ENCODE data around the gene RER1.

- TF ChIP-seq, protein P1, sequence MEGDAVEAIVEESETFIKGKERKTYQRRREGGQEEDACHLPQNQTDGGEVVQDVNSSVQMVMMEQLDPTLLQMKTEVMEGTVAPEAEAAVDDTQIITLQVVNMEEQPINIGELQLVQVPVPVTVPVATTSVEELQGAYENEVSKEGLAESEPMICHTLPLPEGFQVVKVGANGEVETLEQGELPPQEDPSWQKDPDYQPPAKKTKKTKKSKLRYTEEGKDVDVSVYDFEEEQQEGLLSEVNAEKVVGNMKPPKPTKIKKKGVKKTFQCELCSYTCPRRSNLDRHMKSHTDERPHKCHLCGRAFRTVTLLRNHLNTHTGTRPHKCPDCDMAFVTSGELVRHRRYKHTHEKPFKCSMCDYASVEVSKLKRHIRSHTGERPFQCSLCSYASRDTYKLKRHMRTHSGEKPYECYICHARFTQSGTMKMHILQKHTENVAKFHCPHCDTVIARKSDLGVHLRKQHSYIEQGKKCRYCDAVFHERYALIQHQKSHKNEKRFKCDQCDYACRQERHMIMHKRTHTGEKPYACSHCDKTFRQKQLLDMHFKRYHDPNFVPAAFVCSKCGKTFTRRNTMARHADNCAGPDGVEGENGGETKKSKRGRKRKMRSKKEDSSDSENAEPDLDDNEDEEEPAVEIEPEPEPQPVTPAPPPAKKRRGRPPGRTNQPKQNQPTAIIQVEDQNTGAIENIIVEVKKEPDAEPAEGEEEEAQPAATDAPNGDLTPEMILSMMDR (IDR thresholded peaks at IDR 0.05 in 8 of 11, conservative IDR thresholded peaks at IDR 0.05 in 3 of 11), result no peak
- TF ChIP-seq POLR2A (IDR thresholded peaks at IDR 0.05), result no peak
Measured at GRCh38 chr1:2354511-2355372, 36.9 kb upstream of the RER1 start.

All from spleen (tissue), 7 donors.